Erythroblast (primary cell): ENCODE data around the gene RHOT2.

Experiments used
- GATA1 ChIP-seq: IDR thresholded peaks from 2 replicates; pipeline ENCODE4 v1.6.1; 2011; ENCODE audit warnings: low read depth, mild to moderate bottlenecking, control low read depth, low read length, moderate library complexity
- POLR2A ChIP-seq: IDR thresholded peaks from 2 replicates; pipeline ENCODE4 v1.6.1; 2011; ENCODE audit warnings: mild to moderate bottlenecking, low read length

DNA sequence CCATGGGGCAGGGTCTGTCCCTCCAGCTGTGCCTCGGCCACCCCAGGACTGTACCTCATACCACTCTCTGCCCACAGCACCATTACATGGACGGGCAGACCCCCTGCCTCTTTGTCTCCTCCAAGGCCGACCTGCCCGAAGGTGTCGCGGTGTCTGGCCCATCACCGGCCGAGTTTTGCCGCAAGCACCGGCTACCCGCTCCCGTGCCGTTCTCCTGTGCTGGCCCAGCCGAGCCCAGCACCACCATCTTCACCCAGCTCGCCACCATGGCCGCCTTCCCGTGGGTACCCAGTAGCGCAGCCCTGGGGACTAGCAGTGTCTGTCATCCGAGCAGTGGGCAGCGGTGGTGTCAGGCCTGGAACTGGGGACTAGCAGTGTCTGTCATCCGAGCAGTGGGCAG, 4.9 kb downstream of the RHOT2 start:
- TF ChIP-seq POLR2A = no peak
- TF ChIP-seq GATA1 = no peak
